Endothelial cell of umbilical vein (primary cell): ENCODE measurements around the gene PNPLA7. TPM values are rescaled to one million over a fixed set of nuclear protein-coding genes. Genes with fewer than 3 reads are reported as not detected.

Experiments
- BruUV-seq: library from RNA; stranded (reverse); fragments of 400-500 nt; replicated peaks from 2 replicates; lab custom pipeline; 2021; lab: Mats Ljungman, UMichigan
- CTCF ChIA-PET: fragments of 300-600, 350-600 bp; sonication (Branson Sonifier 250); formaldehyde crosslinking; loops from one replicate; lab custom pipeline; 2021; ENCODE audit warnings: antibody characterized with exemption, inconsistent platforms; lab: Charles Lee
- POLR2A ChIA-PET: fragments of 300-600, 350-600 bp; sonication (Branson Sonifier 250); formaldehyde crosslinking; loops from one replicate; lab custom pipeline; 2021; ENCODE audit warnings: antibody characterized with exemption, inconsistent platforms; lab: Charles Lee
- DNase-seq: peaks from one replicate; pipeline ENCODE4 v3.0.0-alpha.2; 2011; ENCODE audit warnings: low read depth, low spot score
- FAIRE-seq: peaks from 2 replicates; lab custom pipeline; 2011; peaks lifted over from hg19 to GRCh38; lab: Jason Lieb, UNC
- H2AFZ ChIP-seq: 2 replicates; pipeline ENCODE4 v1.6.0; 2012; ENCODE audit warnings: low read depth, low read length, control low read depth, inconsistent platforms
- H3K27ac ChIP-seq: 2 replicates; pipeline ENCODE4 v1.5.1; 2011; ENCODE audit warnings: low read depth, mild to moderate bottlenecking, control low read depth, low read length, moderate library complexity; ENCODE audit not compliant: insufficient read depth
- H3K27me3 ChIP-seq, 2 experiments: 2 replicates each; pipeline versions ENCODE4 v1.6.0 to v1.6.1; 2011; ENCODE audit warnings: low read length in 2 of 2, mixed read lengths in 1 of 2; ENCODE audit not compliant: control insufficient read depth in 2 of 2, insufficient read depth in 2 of 2
- H3K36me3 ChIP-seq, 2 experiments: 2 replicates in 1 of 2; 3 replicates in 1 of 2; pipeline ENCODE4 v1.5.1; 2011; ENCODE audit warnings: low read length in 2 of 2, mild to moderate bottlenecking in 1 of 2, moderate library complexity in 1 of 2; ENCODE audit not compliant: control insufficient read depth in 2 of 2, insufficient read depth in 2 of 2; ENCODE audit errors: extremely low read depth in 1 of 2
- H3K4me1 ChIP-seq: 3 replicates; pipeline ENCODE4 v1.5.1; 2011; ENCODE audit warnings: mild to moderate bottlenecking, low read length; ENCODE audit not compliant: control insufficient read depth, insufficient read depth; ENCODE audit errors: extremely low read depth
- H3K4me2 ChIP-seq: 2 replicates; pipeline ENCODE4 v1.6.1; 2011; ENCODE audit warnings: low read length, control low read depth, mixed read lengths; ENCODE audit not compliant: insufficient read depth
- H3K4me3 ChIP-seq, 3 experiments: fragments of 200-600 bp in 1 of 3; sonication (generic), shearing (Covaris generic) in 1 of 3; replicated peaks in 1 of 3; 2 replicates each; pipeline ENCODE4 v1.5.1; 2011 to 2016; ENCODE audit warnings: control low read depth in 3 of 3, low read length in 3 of 3, mild to moderate bottlenecking in 2 of 3, inconsistent platforms in 1 of 3, low read depth in 1 of 3, moderate library complexity in 1 of 3; ENCODE audit not compliant: insufficient read depth in 1 of 3
- H3K79me2 ChIP-seq: 2 replicates; pipeline ENCODE4 v1.6.0; 2012; ENCODE audit warnings: low read length, inconsistent platforms; ENCODE audit not compliant: control insufficient read depth, insufficient read depth
- H3K9ac ChIP-seq: replicated peaks from 2 replicates; pipeline ENCODE3; 2011; ENCODE audit warnings: low read length, control low read depth; ENCODE audit not compliant: insufficient read depth; ENCODE audit errors: extremely low read depth
- H3K9me1 ChIP-seq: replicated peaks from 3 replicates; pipeline ENCODE4 v1.6.0; 2011; ENCODE audit warnings: mild to moderate bottlenecking, low read length; ENCODE audit not compliant: control insufficient read depth, insufficient read depth; ENCODE audit errors: extremely low read depth
- H3K9me3 ChIP-seq: replicated peaks from 2 replicates; pipeline ENCODE4 v1.5.1; 2012; ENCODE audit warnings: low read length, inconsistent platforms; ENCODE audit not compliant: control insufficient read depth, insufficient read depth
- H4K20me1 ChIP-seq: replicated peaks from 2 replicates; pipeline ENCODE3; 2011; ENCODE audit warnings: mild to moderate bottlenecking, low read length; ENCODE audit not compliant: control insufficient read depth, insufficient read depth; ENCODE audit errors: extremely low read depth
- CTCF ChIP-seq, 2 donors: IDR thresholded peaks; 1 replicate in 1 of 2; 2 replicates in 1 of 2; pipeline ENCODE4 v1.5.1; 2011; ENCODE audit warnings: low read length in 2 of 2, mild to moderate bottlenecking in 2 of 2, moderate library complexity in 2 of 2, control low read depth in 1 of 2, inconsistent platforms in 1 of 2, low read depth in 1 of 2; ENCODE audit not compliant: insufficient read depth in 1 of 2; ENCODE audit errors: extremely low read depth in 1 of 2
- EZH2 ChIP-seq: IDR thresholded peaks from 2 replicates; pipeline ENCODE4 v1.6.1; 2012; ENCODE audit warnings: borderline replicate concordance, low read depth, mild to moderate bottlenecking, moderate library complexity, low read length, inconsistent platforms; ENCODE audit not compliant: severe bottlenecking
- FOS ChIP-seq: IDR thresholded peaks from 2 replicates; pipeline ENCODE4 v1.6.1; 2011; ENCODE audit warnings: mild to moderate bottlenecking, low read length, moderate library complexity, borderline replicate concordance; ENCODE audit not compliant: insufficient read depth
- GATA2 ChIP-seq: IDR thresholded peaks from 2 replicates; pipeline ENCODE4 v1.7.0; 2011; ENCODE audit warnings: low read depth, mild to moderate bottlenecking, moderate library complexity, mixed read lengths, low read length; ENCODE audit not compliant: insufficient read length, insufficient read depth
- JUN ChIP-seq: IDR thresholded peaks from 2 replicates; pipeline ENCODE4 v1.6.1; 2011; ENCODE audit warnings: borderline replicate concordance, low read depth; ENCODE audit not compliant: insufficient read length, insufficient read depth
- MAX ChIP-seq: IDR thresholded peaks from 2 replicates; pipeline ENCODE4 v1.6.1; 2011; ENCODE audit not compliant: insufficient read depth, insufficient read length
- MYC ChIP-seq: IDR thresholded peaks from one replicate; pipeline ENCODE4 v1.6.1; 2011; ENCODE audit warnings: mild to moderate bottlenecking, low read depth, low read length
- POLR2A ChIP-seq: IDR thresholded peaks from 2 replicates; pipeline ENCODE4 v1.6.1; 2012; ENCODE audit warnings: low read depth, mild to moderate bottlenecking, control low read depth, low read length
- POLR2AphosphoS5 ChIP-seq: IDR thresholded peaks from 2 replicates; pipeline ENCODE4 v1.6.1; 2012; ENCODE audit warnings: low read depth, mild to moderate bottlenecking, control low read depth, low read length, moderate library complexity; ENCODE audit not compliant: insufficient read depth
- dilution Hi-C: fragments of 300-500 bp; cut with MboI; formaldehyde crosslinking; loops from one replicate; pipeline ENCODE4 v1.15.0; 2019; ENCODE audit warnings: low sequenced_read_pairs; ENCODE audit not compliant: extremely low pct_ligation_motif_present
- intact Hi-C: fragments of 100-400 bp; cut with micrococcal nuclease; formaldehyde crosslinking; loops from one replicate; pipeline ENCODE4 v1.10.0; 2022
- polyA plus RNA-seq, 4 experiments: library from polyadenylated mRNA; depleted of rRNA in 3 of 4; stranded (reverse) in 3 of 4; unstranded in 1 of 4; fragments of >200 nt; gene quantifications; 2 replicates each; pipeline versions ENCODE4 v1.2.1 to v1.2.3, GENCODE V29; 2011 to 2012; ENCODE audit warnings: missing spikeins in 1 of 4
- total RNA-seq: library from RNA; stranded (reverse); gene quantifications from 2 replicates; pipeline ENCODE4 v1.2.3, GENCODE V29; 2021

Gene PNPLA7
- total and polyA plus RNA-seq, 2 donors (not counting 3 experiments of a cell fraction or from before 2014, with no cell fraction given), result 1.0 to 1.9 TPM

DNA sequence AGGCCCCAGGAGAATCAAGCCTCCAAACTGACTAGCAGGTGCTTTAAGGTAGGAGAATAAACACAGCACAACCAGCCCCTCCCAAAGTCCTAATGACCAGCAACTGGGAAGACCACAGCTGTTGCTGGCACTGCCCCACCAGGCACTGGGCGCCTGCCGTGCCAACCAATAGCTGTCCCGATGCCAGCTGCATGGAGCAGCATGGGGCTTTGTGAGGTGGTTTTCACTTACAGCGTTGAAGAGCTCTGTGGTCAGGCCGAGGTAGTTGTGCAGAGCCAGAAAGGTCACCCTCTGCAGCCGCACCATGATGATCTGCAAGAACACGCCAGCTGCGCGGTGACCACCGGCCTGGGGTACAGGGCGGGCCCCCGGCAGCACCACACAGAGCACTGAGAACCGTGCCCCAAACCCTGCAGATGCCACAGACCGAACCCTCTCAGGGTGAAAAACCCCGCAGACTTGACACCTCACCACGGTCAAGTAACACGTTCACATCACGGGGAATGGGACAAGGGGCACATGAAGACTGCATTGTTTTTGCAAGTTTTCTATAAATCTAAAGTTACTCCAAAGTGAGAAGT lies 28.7 kb downstream of the PNPLA7 start:
- intact Hi-C loops (loop anchor here (10.0 kb wide), 1 partner anchor 97 kb away; the partner anchor contains the start of genes EXD3 and NOXA1), dilution Hi-C loops (no loop called here)
- Histone ChIP-seq H3K27me3 (no peaks in the 10 kb centered on the region), H2AFZ (no peak overlapping the region), H3K36me3 (no peaks in the 10 kb centered on the region), H3K27ac (no peak overlapping the region), H3K4me1 (no peaks in the 10 kb centered on the region), H3K9me3 (no peaks in the 10 kb centered on the region), H3K9me1 (no peaks in the 10 kb centered on the region), H3K4me2 (no peak overlapping the region), H4K20me1 (no peaks in the 10 kb centered on the region), H3K79me2 (no peaks in the 10 kb centered on the region), H3K9ac (no peak overlapping the region), H3K4me3 (no peak overlapping the region)
- BruUV-seq, result no TSS peak
- FAIRE-seq, result no peak
- POLR2A ChIA-PET, result no interaction called here
- DNase-seq, result no peak
- CTCF ChIA-PET, result interaction anchor here (1.0 to 2.1 kb wide), 4 partner anchors 12 to 235 kb away, joined by 5 to 9 read pairs (median 7); partner anchors contain the start of genes EXD3 and NOXA1
- no peak for TF ChIP-seq POLR2A
- no peak for TF ChIP-seq CTCF (IDR thresholded peaks at IDR 0.05; ENCODE audit: extremely low read depth in 1 of 2, insufficient read depth in 1 of 2, low read depth in 1 of 2, low read length in 2 of 2)
- TF ChIP-seq JUN, result no peak
- no peak for TF ChIP-seq POLR2AphosphoS5
- TF ChIP-seq MAX, result no peak
- no peak for TF ChIP-seq MYC
- TF ChIP-seq FOS, result no peak
- TF ChIP-seq GATA2, result no peak
- no peak for TF ChIP-seq EZH2
